Erythroblast (primary cell): ENCODE data around the gene RUVBL1.

Source experiments
- DNase-seq, 2 experiments: peaks; one replicate each; lab custom pipeline; 2025; lab: John Stamatoyannopoulos, UW
- GATA1 ChIP-seq: IDR thresholded peaks from 2 replicates; pipeline ENCODE4 v1.6.1; 2011; ENCODE audit warnings: low read depth, mild to moderate bottlenecking, control low read depth, low read length, moderate library complexity
- POLR2A ChIP-seq: IDR thresholded peaks from 2 replicates; pipeline ENCODE4 v1.6.1; 2011; ENCODE audit warnings: mild to moderate bottlenecking, low read length

Gene RUVBL1

GRCh38 chr3:128073185-128073725 lies 50.4 kb downstream of the RUVBL1 start:
- no peak for TF ChIP-seq POLR2A
- TF ChIP-seq GATA1: no peak
- DNase-seq: no peak

GRCh38 chr3:128072454-128073184 lies 51.0 kb downstream of the RUVBL1 start:
- no peak for DNase-seq
- TF ChIP-seq POLR2A (no peak), GATA1 (no peak)

- no peak for DNase-seq
- TF ChIP-seq GATA1: no peak
- no peak for TF ChIP-seq POLR2A
Measured at GRCh38 chr3:128071771-128072453, 51.7 kb downstream of the RUVBL1 start.

GRCh38 chr3:128070898-128071591 lies 52.6 kb downstream of the RUVBL1 start:
- no peak for DNase-seq
- TF ChIP-seq POLR2A (no peak), GATA1 (no peak)

GRCh38 chr3:128069271-128069670 lies 54.3 kb downstream of the RUVBL1 start:
- no peak for DNase-seq
- no peak for TF ChIP-seq POLR2A
- no peak for TF ChIP-seq GATA1

GRCh38 chr3:128068156-128068620 lies 55.4 kb downstream of the RUVBL1 start:
- DNase-seq: peak; percentile 74 to 82
- TF ChIP-seq POLR2A: no peak

- no peak for TF ChIP-seq POLR2A
- no peak for TF ChIP-seq GATA1
- DNase-seq: peak in 1 of 2 experiments; percentile 37
Measured at GRCh38 chr3:128067489-128067888, 56.1 kb downstream of the RUVBL1 start.

GRCh38 chr3:128066676-128067075 lies 56.9 kb downstream of the RUVBL1 start:
- TF ChIP-seq GATA1: no peak
- TF ChIP-seq POLR2A: no peak
- no peak for DNase-seq

- no peak for TF ChIP-seq GATA1
- DNase-seq: no peak
Measured at GRCh38 chr3:128066114-128066513, 57.5 kb downstream of the RUVBL1 start.

GRCh38 chr3:128064962-128065361 lies 58.6 kb downstream of the RUVBL1 start:
- TF ChIP-seq POLR2A: no peak
- no peak for TF ChIP-seq GATA1

GRCh38 chr3:128063865-128064264 lies 59.7 kb downstream of the RUVBL1 start:
- TF ChIP-seq POLR2A (no peak), GATA1 (no peak)
- no peak for DNase-seq

More at GRCh38 chr3:128064962-128065361, 58.6 kb downstream of the RUVBL1 start:
- DNase-seq: no peak

- DNase-seq: no peak
- TF ChIP-seq POLR2A (no peak), GATA1 (no peak)
Measured at GRCh38 chr3:128062033-128062745, 61.4 kb downstream of the RUVBL1 start.
